ENCODE results near the gene FCN2. TPM values are rescaled to one million over a fixed set of nuclear protein-coding genes. Genes with fewer than 3 reads are reported as not detected.

FCN2 gene
- total and polyA plus RNA-seq, 2 of the 13 experiments (the other 11 are each of a cell fraction or from before 2014, with no cell fraction given) = not detected

DNA sequence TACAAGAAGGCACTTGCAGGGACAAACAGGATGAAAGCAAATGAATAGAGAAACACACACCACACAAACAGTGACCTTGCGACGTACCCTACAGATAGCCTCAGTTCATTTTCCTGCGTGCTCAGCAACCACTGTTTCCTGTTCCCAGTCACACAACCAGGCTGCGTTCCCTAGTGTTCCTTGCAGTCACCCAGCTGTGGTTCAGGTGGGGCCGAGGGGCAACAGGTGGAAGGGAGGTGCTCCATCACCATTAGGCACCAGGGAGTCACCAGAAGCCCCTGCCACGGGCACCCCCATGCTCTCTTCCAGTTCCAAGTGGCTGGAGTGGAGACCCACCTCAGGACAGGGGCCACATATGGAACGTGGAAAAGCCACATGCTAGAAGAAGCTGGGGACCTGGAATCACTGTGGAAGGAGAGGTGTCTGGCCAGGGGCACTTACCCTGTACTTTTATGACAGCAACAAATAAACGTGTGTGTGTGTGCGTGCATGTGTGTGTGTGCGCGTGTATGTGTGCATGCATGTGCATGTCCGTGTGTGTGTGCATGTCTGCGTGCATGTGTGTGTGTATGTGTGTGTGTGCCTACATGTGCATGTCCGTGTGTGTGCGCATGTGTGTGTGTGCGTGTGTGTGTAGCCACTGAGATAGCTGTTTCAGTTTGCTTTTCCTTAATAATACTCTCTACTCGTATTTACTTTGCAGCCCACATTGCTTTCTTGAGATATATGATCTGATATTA, 18.8 kb upstream of the FCN2 start:
- FAIRE-seq (no peak), DNase-seq (ENCODE audit: low spot score) (no peak), ATAC-seq (no peak)
- Histone ChIP-seq H3K9ac (ENCODE audit: insufficient read depth, low read depth, low read length) (no peak overlapping the region), H3K4me3 (replicated peaks in 1 of 3; ENCODE audit: insufficient read depth in 1 of 3, low read depth in 2 of 3, low read length in 3 of 3) (no peak overlapping the region), H2AFZ (ENCODE audit: low read length) (no peak overlapping the region), H3K9me3 (ENCODE audit: low read length) (no peaks in the 10 kb centered on the region), H3K4me2 (ENCODE audit: low read depth, low read length) (no peak overlapping the region), H3K27me3 (ENCODE audit: control insufficient read depth in 1 of 2, insufficient read depth in 2 of 2, low read length in 2 of 2) (peaks cover 0 to 24% of the 10 kb centered on the region in 2 experiments; a peak in 3 of 5 replicates), H3K27ac (ENCODE audit: extremely low read length, insufficient read depth, low read length) (no peak overlapping the region), H3K4me1 (ENCODE audit: insufficient read depth, low read length) (no peaks in the 10 kb centered on the region), H4K20me1 (ENCODE audit: insufficient read depth, low read length) (no peaks in the 10 kb centered on the region; the same call in 1 of the 2 replicates), H3K36me3 (replicated peaks in 1 of 2; ENCODE audit: control insufficient read depth in 1 of 2, insufficient read depth in 2 of 2, low read length in 2 of 2) (no peaks in the 10 kb centered on the region), H3K79me2 (ENCODE audit: insufficient read depth, low read length) (no peaks in the 10 kb centered on the region)
- in situ Hi-C loops (cut with HindIII; ENCODE audit: extremely low pct_ligation_motif_present, low pct_unique_long_range_greater_than_20kb) = no loop called here
- WGBS (ENCODE audit: low lambda C conversion rate) = 31% methylated on average over 10 of the region's 17 CpGs
- intact Hi-C loops (cut with micrococcal nuclease; ENCODE audit: unreplicated experiment) = no loop called here
- POLR2A ChIA-PET = no interaction called here
- CTCF ChIA-PET (ENCODE audit: low intra/inter-chr PET ratio, low total read pairs) = no interaction called here
- no peak for TF ChIP-seq ZSCAN29 (CRISPR knock-in tag; conservative IDR thresholded peaks at IDR 0.05)
- TF ChIP-seq, protein P1, sequence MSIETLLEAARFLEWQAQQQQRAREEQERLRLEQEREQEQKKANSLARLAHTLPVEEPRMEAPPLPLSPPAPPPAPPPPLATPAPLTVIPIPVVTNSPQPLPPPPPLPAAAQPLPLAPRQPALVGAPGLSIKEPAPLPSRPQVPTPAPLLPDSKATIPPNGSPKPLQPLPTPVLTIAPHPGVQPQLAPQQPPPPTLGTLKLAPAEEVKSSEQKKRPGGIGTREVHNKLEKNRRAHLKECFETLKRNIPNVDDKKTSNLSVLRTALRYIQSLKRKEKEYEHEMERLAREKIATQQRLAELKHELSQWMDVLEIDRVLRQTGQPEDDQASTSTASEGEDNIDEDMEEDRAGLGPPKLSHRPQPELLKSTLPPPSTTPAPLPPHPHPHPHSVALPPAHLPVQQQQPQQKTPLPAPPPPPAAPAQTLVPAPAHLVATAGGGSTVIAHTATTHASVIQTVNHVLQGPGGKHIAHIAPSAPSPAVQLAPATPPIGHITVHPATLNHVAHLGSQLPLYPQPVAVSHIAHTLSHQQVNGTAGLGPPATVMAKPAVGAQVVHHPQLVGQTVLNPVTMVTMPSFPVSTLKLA (IDR thresholded peaks at IDR 0.05) = peak; percentile 68; the same call in 1 of the 2 replicates
- no TSS peak for BruUV-seq (replicated peaks)

DNA sequence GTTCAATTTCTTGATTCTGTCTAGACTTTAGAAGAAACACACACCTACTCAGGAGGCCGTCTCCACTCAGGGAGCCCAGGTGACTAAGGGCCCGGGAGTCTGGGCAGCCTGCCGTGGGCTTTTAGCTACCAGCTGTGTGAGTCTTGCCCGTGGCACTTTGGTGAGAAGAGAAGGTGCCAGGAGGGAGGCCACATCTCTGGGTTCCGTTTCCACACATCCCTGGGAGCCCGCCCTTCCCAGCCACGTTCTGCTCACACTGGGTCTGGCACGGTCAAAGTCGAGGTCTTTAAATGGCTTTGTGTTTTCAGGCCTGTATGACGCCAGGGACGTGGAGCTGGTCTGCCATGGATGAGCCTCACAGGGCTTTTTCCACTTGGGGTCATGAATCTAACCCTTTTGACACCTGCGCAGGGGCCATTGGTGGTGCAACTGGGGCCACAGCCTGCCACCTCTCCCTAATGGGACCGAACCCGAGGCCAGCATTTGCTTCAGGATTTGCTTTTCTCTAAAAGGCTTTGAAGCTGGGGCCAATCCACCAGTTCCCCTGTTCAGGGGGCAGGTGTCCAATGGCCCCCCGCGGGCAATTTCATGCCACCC, 17.2 kb upstream of the FCN2 start:
- in situ Hi-C loops (cut with HindIII; ENCODE audit: extremely low pct_ligation_motif_present, low pct_unique_long_range_greater_than_20kb) (no loop called here), intact Hi-C loops (cut with micrococcal nuclease; ENCODE audit: unreplicated experiment) (no loop called here)
- Histone ChIP-seq H3K4me3 (replicated peaks in 1 of 3; ENCODE audit: insufficient read depth in 1 of 3, low read depth in 2 of 3, low read length in 3 of 3) (no peak overlapping the region), H3K79me2 (ENCODE audit: insufficient read depth, low read length) (no peaks in the 10 kb centered on the region), H3K27ac (ENCODE audit: extremely low read length, insufficient read depth, low read length) (no peak overlapping the region), H3K36me3 (replicated peaks in 1 of 2; ENCODE audit: control insufficient read depth in 1 of 2, insufficient read depth in 2 of 2, low read length in 2 of 2) (no peaks in the 10 kb centered on the region), H3K9ac (ENCODE audit: insufficient read depth, low read depth, low read length) (no peak overlapping the region), H3K9me3 (ENCODE audit: low read length) (no peaks in the 10 kb centered on the region), H3K27me3 (ENCODE audit: control insufficient read depth in 1 of 2, insufficient read depth in 2 of 2, low read length in 2 of 2) (peaks cover 0 to 18% of the 10 kb centered on the region in 2 experiments; a peak in 3 of 5 replicates), H2AFZ (ENCODE audit: low read length) (no peak overlapping the region), H4K20me1 (ENCODE audit: insufficient read depth, low read length) (no peaks in the 10 kb centered on the region; the same call in 1 of the 2 replicates), H3K4me1 (ENCODE audit: insufficient read depth, low read length) (no peaks in the 10 kb centered on the region), H3K4me2 (ENCODE audit: low read depth, low read length) (no peak overlapping the region)
- no peak for DNase-seq (ENCODE audit: low spot score)
- BruUV-seq (replicated peaks) = no TSS peak
- ChIA-PET CTCF (ENCODE audit: low intra/inter-chr PET ratio, low total read pairs) (no interaction called here), POLR2A (no interaction called here)
- 12% methylated on average over 10 of the region's 16 CpGs for WGBS (ENCODE audit: low lambda C conversion rate)
- no peak for ATAC-seq
- no peak for FAIRE-seq
- TF ChIP-seq ZNF343 (CRISPR knock-in tag; IDR thresholded peaks at IDR 0.05) (no peak), ARNT2 (CRISPR knock-in tag; IDR thresholded peaks at IDR 0.05; ENCODE audit: low read depth) (no peak), ZSCAN12 (CRISPR knock-in tag; IDR thresholded peaks at IDR 0.05) (no peak), KDM6A (CRISPR knock-in tag; IDR thresholded peaks at IDR 0.05; ENCODE audit: low read depth) (no peak), KDM1A (CRISPR knock-in tag; IDR thresholded peaks at IDR 0.05) (no peak), HHEX (CRISPR knock-in tag; IDR thresholded peaks at IDR 0.05) (no peak), ZNF761 (CRISPR knock-in tag; conservative IDR thresholded peaks at IDR 0.05) (no peak), HIVEP1 (CRISPR knock-in tag; IDR thresholded peaks at IDR 0.05) (no peak), YEATS4 (CRISPR knock-in tag; IDR thresholded peaks at IDR 0.05; ENCODE audit: borderline replicate concordance) (no peak)
- TF ChIP-seq, protein P2, sequence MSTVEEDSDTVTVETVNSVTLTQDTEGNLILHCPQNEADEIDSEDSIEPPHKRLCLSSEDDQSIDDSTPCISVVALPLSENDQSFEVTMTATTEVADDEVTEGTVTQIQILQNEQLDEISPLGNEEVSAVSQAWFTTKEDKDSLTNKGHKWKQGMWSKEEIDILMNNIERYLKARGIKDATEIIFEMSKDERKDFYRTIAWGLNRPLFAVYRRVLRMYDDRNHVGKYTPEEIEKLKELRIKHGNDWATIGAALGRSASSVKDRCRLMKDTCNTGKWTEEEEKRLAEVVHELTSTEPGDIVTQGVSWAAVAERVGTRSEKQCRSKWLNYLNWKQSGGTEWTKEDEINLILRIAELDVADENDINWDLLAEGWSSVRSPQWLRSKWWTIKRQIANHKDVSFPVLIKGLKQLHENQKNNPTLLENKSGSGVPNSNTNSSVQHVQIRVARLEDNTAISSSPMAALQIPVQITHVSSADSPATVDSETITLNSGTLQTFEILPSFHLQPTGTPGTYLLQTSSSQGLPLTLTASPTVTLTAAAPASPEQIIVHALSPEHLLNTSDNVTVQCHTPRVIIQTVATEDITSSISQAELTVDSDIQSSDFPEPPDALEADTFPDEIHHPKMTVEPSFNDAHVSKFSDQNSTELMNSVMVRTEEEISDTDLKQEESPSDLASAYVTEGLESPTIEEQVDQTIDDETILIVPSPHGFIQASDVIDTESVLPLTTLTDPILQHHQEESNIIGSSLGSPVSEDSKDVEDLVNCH (CRISPR knock-in tag; IDR thresholded peaks at IDR 0.05) = no peak
- TF ChIP-seq, protein P3, sequence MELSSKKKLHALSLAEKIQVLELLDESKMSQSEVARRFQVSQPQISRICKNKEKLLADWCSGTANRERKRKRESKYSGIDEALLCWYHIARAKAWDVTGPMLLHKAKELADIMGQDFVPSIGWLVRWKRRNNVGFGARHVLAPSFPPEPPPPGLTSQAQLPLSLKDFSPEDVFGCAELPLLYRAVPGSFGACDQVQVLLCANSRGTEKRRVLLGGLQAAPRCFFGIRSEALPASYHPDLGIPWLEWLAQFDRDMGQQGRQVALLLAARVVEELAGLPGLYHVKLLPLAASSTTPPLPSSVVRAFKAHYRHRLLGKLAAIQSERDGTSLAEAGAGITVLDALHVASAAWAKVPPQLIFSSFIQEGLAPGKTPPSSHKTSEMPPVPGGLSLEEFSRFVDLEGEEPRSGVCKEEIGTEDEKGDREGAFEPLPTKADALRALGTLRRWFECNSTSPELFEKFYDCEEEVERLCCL (CRISPR knock-in tag; IDR thresholded peaks at IDR 0.05; ENCODE audit: borderline replicate concordance) = no peak

Measured in HepG2 (cell line).